HG02938 (cell line): Measurements from ENCODE around the gene CPNE5.

Experiments used
- ATAC-seq: cut with Tn5 transposase; IDR thresholded peaks from one replicate; pipeline ENCODE4 v1.9.1; 2021; ENCODE audit warnings: mild to moderate bottlenecking, moderate library complexity; ENCODE audit not compliant: unreplicated experiment

Gene CPNE5

GRCh38 chr6:36749829-36750489 lies 89.3 kb downstream of the CPNE5 start:
- no peak for ATAC-seq

GRCh38 chr6:36746251-36746650 lies 93.0 kb downstream of the CPNE5 start:
- ATAC-seq: no peak

- no peak for ATAC-seq
Observed at GRCh38 chr6:36745836-36746235, 93.4 kb downstream of the CPNE5 start.

GRCh38 chr6:36745283-36745682 lies 94.0 kb downstream of the CPNE5 start:
- no peak for ATAC-seq

GRCh38 chr6:36744304-36744673 lies 95.0 kb downstream of the CPNE5 start:
- ATAC-seq: no peak

- ATAC-seq: no peak
Observed at GRCh38 chr6:36743538-36744303, 95.5 kb downstream of the CPNE5 start.

- ATAC-seq: no peak
Observed at GRCh38 chr6:36743032-36743431, 96.2 kb downstream of the CPNE5 start.

- no peak for ATAC-seq
Observed at GRCh38 chr6:36742146-36742545, 97.1 kb downstream of the CPNE5 start.

- no peak for ATAC-seq
Observed at GRCh38 chr6:36740818-36741179, 98.4 kb downstream of the CPNE5 start.

- ATAC-seq: no peak
Observed at GRCh38 chr6:36739947-36740817, 99.1 kb downstream of the CPNE5 start.

- ATAC-seq: no peak
Observed at GRCh38 chr6:36738108-36738507, 101.1 kb downstream of the CPNE5 start.

GRCh38 chr6:36737043-36737785 lies 102.0 kb downstream of the CPNE5 start:
- no peak for ATAC-seq

GRCh38 chr6:36735110-36736071 lies 103.9 kb downstream of the CPNE5 start:
- ATAC-seq: no peak

- ATAC-seq: no peak
Observed at GRCh38 chr6:36734486-36735060, 104.7 kb downstream of the CPNE5 start.

- no peak for ATAC-seq
Observed at GRCh38 chr6:36733300-36733699, 105.9 kb downstream of the CPNE5 start.

GRCh38 chr6:36731622-36732310 lies 107.5 kb downstream of the CPNE5 start:
- no peak for ATAC-seq

- no peak for ATAC-seq
Observed at GRCh38 chr6:36730424-36731380, 108.5 kb downstream of the CPNE5 start.

- ATAC-seq: no peak
Observed at GRCh38 chr6:36729161-36729524, 110.1 kb downstream of the CPNE5 start.
